Skin epidermis (tissue), 12 donors: ENCODE results near the gene RPS15.
"Not testable (repeated sequence)": the region's sequence is repeated elsewhere in the genome, so short reads cannot be mapped to it uniquely, and the experiment has no call there.

Source experiments
- H3K27ac ChIP-seq, 21 experiments: fragments of 200-600 bp; sonication (generic) in 11 of 21; one replicate each; pipeline ENCODE4 v1.5.0; 2020; ENCODE audit warnings: mild to moderate bottlenecking in 3 of 21, inconsistent platforms in 2 of 21, moderate library complexity in 2 of 21
- H3K4me3 ChIP-seq, 7 experiments: fragments of 200-600 bp; sonication (generic) in 2 of 7; one replicate each; pipeline ENCODE4 v1.5.0; 2020; ENCODE audit warnings: inconsistent platforms in 2 of 7, mild to moderate bottlenecking in 2 of 7, moderate library complexity in 1 of 7

Gene RPS15

DNA sequence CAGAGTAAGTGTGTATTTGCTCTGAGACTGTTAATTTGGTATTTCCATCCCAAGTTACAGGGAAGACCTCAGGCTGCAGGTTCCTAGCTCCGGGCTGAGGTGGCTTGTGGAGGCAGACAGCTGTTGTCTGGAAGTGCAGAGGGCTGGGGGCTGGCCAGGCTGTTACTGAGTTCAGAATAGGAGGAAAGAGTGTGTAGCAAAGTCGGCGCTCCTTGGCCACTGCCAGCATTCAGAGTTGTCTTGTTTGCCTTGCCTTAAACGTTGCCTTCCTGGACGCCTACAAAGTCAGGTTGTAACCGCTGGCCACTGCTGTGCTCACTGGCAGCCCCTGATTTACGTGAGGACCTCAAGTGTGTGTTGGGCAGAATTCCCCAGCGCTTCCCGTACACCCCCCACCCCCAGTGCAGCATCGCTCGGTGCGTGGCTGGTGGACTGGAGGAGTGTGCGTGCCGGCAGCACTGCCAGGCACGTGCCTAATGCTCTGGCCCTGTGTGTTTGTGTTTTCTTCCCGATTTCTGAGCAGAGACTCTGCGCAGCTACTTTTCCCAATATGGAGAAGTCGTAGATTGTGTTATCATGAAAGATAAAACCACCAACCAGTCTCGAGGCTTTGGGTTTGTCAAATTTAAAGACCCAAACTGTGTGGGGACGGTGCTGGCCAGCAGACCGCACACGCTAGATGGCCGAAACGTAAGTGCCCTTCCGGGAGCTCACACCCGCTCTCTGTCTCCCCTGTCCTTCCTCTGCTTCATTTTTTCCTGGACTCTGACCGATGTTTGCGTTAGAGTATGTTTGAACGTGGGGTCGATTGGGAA is 20.3 kb upstream of the RPS15 start:
- Histone ChIP-seq H3K4me3 (no peak overlapping the region), H3K27ac (peak overlapping the region in 4 of 21 experiments; percentile 9 to 75 (median 28))

DNA sequence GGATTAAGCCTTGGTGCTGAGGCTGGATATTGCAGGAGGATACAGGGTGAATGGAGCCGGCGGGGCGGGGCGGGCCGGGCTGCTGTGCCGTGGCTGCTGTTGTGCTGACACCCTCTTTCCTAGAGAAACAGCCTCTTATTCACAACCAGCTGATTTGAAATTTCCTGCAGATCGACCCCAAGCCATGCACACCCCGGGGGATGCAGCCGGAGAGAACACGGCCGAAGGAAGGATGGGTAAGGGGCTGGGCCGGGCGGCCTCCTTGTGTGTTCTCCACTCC is 19.8 kb upstream of the RPS15 start:
- H3K4me3 ChIP-seq: no peak overlapping the region
- no peak overlapping the region for H3K27ac ChIP-seq

DNA sequence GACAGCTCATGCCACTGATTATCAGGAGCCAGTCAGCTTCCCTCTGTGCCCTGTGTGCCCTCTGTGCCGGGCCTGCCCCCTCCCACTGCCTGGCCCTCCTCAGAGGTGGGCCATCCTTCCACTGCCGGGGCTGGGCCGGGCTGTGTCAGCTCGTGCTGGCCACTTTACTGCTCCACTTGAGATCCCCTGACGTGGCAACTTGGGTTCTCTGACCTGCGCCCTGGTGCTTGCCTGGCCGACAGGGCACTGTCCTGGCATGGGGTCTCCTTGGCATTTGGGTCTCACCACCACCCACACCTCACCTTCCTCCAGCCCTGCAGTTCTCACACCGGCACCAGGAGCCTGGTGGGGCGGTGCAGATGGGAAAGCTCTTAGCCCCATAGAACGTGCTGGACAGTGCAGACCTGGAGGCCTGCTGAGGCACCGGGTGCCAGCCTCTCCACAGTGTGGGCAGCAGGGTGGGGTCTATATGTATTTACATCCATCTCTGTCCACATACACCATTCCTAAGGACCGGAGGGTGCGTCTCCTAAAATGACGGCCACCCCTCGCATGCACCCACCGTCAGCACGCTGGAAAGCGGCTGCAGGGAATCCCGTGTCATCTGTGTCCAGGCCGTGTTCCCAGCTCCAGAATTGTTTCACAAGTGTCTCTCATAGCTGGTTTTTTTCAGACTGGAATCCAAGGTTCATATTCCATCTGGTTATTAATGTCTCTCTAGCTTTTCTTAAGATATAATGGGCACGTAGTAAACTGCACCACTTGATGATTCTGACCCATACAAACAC is 19.1 kb upstream of the RPS15 start:
- H3K27ac ChIP-seq: no peak overlapping the region
- H3K4me3 ChIP-seq: no peak overlapping the region

DNA sequence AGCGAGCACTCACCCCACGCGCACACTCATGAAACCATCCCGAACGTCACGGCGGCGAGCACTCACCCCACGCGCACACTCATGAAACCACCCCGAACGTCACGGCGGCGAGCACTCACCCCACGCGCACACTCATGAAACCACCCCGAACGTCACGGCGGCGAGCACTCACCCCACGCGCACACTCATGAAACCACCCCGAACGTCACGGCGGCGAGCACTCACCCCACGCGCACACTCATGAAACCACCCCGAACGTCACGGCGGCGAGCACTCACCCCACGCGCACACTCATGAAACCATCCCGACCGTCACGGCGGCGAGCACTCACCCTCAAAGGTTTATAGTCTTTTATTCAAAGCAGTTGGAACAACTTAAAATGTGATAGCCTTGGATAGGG is 18.1 kb upstream of the RPS15 start:
- H3K4me3 ChIP-seq, H3K27ac ChIP-seq: not testable (repeated sequence)

DNA sequence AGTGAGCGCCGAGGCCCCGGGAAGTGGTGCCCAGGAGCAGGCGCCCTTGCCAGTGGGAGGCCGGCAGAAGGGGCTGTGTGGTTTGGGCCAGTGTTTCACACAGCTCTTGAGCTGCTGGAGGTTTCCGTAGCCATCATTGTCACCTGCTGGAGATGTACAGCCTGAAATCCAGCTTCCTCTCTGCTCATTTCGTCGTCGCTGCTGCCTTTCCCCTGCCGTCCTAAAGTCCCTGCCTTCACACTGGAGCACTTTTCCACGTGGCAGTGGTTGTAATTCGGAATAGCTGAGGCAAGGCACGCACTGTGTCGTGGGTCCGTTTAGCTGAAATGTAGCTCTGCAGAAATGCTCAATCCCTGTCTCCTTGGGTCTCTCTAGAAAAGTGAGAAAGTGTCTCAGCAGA is 17.6 kb upstream of the RPS15 start:
- no peak overlapping the region for H3K27ac ChIP-seq

DNA sequence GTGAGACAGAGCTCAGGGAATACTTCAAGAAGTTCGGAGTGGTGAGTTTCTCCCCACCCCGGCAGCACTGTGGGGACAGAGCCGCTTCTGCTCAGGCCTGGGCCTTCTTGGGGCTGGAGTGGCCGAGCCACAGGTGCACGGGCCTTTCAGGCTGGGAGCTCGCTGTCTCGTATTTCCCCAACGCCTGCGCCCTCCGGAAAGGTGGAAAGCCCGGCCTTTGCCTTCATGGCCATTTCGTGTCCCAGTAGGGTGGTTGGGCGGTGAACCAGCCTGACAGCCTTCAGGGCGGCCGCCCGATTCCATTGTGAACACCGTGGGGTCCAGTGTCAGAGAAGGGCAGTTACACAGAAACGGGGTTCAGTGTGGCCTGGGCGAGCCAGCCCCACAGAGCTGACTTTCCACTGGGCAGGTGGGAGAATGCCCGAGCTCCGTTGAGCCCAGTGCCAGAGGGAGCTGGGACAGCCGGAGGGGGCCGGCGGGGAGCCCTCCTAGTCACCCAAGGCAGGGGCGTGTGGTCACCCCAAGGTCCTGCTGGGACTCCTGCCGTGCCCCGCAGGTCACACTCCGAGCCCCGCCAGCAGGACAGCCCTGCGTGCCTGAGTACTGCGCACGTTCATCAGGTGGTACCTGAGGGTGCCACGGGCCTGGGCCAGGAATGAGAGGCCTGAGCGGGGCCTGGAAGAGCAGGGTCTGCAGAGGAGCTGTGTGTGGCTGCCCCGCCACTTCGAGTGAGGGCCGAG is 16.8 kb upstream of the RPS15 start:
- Histone ChIP-seq H3K4me3 (no peak overlapping the region), H3K27ac (no peak overlapping the region)

More for the DNA sequence above, 17.6 kb upstream of the RPS15 start:
- no peak overlapping the region for H3K4me3 ChIP-seq

DNA sequence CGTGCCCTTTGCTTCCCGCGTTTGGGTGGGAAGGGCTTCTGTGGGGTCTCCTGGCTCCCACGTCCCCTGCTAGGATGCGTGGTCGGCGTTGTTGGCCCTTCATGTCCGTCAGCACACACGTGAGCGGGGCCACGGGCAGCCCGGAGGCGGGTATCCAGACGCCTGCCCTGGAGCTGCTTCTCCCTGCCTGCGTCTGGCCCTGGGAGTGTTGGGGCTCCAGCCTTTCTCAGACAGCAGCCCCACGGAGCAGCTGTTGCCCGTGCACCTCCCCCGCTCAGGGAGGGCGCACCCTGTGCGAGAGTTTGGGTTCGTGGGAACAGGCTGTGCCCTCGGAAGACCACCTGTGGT is 16.3 kb upstream of the RPS15 start:
- H3K27ac ChIP-seq: no peak overlapping the region
- H3K4me3 ChIP-seq: no peak overlapping the region

DNA sequence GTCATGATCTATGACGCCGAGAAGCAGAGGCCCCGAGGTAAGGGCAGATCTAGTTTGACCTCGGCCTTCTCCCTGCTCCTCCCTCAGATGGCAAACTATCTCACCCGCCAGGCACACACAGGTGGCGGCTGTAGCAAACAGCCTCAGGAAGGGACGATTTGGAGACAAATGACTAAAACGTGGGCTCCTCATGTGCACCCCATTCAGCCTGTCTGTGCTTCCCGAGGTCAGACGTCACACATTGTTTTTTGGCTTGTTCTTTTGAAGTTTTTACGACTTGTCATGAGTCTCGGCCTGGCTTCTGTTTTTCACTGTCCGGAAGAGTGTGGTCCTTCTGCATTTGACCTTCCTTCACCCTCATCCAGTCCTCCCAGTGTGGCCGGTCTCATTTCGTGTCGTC is 15.8 kb upstream of the RPS15 start:
- H3K4me3 ChIP-seq: no peak overlapping the region
- H3K27ac ChIP-seq: no peak overlapping the region

DNA sequence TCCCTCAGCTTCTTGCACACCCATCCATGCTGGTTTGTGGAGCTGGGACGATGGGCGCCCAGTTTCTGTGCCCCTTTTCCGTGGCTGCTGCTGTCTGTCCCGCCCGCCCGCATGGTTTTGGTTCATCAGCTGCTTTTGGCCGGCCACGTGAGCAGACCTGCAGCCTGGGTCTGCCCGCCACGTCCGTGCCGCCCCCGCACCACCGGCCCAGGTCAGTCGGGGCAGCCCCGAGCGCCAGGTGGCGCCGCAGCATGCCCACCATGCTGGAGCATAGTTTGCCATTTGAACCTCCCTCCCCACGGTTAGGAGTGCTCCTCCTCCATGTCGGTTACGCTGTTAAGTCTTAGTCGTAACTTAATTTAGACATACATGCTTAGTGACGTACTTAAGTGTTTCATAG is 15.3 kb upstream of the RPS15 start:
- Histone ChIP-seq H3K27ac (no peak overlapping the region), H3K4me3 (no peak overlapping the region)

DNA sequence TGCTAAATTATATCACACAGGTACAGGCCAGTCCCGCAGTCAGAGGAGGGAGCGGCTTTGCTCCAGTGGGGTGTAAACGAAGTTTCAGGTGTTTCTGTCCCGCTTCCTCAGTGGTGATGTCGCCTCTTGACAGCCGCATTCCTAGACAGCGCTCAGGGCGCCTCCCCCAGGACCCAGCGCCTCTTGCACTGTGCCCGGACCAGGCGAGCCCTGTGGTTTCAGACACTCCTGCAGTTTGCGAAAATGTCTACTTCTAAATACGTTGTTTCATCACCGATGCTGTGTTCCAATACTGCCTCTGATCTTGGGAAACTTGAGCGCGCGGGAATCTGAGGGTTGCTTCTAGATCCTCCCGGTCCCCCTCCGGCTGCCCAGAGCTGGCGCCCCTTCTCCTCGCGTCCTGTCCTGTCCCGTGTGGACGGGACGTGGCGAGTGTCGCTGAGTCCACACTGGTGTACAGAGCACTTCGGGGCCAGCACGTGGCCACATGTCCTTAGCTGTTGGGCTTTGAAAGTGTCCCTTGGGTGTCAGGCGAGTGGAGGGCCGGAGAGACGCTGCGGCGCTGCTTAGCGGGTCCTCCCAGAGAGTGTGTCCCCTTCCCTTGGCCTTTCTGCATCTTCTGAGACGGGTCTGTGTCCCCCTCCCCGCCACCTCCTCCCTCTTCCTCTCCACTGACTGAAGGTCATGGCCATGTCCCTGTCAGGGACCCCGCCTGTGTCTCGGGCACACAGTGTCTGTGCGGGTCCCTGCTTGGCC is 14.6 kb upstream of the RPS15 start:
- no peak overlapping the region for H3K4me3 ChIP-seq
- peak overlapping the region in 1 of 21 experiments; percentile 24 for H3K27ac ChIP-seq

DNA sequence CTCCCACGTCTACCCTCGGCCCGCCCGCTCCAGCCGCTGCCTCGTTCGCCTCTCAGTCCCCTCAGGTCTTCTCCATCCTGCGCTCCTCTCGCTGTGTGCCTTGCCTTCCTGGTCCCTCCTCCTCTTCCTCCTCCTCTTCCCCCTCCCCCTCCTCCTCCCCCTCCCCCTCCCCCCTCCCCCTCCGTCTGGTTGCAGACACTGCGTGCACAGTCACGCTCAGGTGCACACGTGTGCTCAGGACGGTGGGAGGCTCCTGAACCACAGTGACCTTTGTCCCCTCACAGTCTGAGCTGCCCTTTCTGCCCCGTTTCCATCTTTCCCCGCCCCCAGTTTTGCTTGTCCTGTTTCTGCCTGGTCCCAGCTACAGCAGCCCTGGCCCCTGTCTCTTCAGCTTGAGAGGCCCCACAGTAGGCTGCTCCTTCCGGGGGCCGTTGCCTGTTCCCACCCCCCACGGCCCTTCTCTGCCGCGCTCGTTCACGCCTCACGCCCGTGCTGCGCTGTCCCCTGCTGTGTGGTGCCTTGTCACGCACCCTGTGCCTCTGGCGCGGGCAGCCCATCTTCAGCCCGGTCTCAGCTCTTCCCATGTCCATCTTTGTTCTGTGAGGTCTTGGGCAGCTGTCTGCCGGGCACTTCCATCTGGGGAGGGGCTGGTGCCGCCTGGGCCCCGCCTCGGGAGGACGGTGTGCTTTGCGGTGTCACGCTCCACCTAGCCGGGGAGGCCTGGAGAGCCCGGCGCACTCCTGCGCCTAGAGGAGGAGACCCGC is 13.8 kb upstream of the RPS15 start:
- H3K27ac ChIP-seq: peak overlapping the region in 11 of 21 experiments; percentile 9 to 75 (median 45)
- no peak overlapping the region for H3K4me3 ChIP-seq

DNA sequence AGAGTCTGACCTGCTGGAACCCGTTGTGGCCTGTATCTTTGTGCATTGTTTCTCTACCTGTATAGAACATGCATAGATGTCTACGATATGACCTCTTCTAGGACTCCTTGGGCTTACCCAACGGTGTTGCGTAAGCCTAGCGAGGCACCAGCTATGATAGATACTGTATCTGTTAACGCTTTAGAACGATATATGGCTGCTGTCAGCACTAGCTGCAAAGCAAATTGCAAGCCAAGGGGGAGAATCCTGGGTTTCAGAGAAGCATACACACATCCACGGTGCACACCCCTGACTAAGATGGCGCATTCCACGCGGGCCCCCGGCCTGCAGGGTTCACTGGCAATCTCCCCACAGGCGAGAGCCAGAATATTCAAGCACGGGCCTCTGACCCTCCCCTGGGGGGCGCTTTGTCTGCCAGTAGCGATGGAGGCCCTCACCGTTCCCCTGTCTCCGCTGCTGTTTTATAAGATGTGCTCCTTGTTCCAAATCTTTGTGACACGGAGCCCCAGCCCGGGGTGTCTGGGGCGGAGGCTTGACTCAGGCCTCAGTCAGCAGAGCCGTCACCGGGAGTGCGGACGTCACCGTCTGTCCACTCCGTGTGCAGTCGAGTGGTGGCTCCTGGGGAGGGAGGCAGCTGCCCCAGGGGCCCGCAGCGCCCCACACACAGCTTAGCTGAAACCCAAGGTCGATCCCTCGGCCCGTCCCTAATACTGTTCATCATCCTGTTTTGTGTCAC is 12.9 kb upstream of the RPS15 start:
- Histone ChIP-seq H3K4me3 (no peak overlapping the region), H3K27ac (peak overlapping the region in 9 of 21 experiments; percentile 11 to 63 (median 45))

DNA sequence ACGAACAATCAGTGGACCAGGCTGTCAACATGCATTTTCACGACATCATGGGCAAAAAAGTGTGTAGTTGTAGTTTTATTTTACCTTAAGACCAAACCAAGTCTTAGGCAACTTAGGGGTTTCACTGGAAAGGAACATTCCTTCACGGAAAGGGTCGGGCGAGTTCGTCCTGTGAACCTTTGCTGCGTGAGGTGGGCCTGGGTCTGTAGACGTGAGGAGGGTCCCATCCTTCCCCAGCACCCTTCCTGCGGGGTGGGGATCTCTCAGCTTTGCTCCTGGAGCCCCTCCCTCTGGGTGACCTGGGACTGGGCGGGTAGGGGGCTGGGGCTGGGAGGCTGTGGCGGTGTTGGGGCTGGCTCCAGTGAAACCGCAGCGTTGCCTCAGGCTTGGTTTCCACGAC is 12.3 kb upstream of the RPS15 start:
- H3K27ac ChIP-seq: peak overlapping the region in 4 of 21 experiments; percentile 11 to 60 (median 50)
- H3K4me3 ChIP-seq: no peak overlapping the region

DNA sequence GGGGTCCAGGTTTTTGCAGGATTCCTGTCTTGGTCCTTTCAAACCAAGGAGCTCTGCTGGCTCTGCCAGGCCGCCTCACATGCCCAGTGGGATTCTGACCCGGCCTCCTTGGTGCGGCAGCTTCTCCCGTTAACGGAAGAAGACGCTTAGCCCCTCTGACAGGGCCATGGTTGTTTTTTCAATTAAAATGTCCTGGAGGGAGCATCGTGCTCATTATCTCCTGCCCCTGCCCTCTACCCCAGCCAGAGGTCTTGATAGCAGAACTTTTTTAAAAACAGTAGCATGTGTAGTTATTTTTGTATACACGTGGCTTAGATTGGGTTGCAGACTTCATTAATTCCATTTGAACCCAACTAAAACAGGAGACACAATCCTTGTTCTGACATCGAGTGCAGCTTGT is 11.5 kb upstream of the RPS15 start:
- H3K4me3 ChIP-seq: no peak overlapping the region
- no peak overlapping the region for H3K27ac ChIP-seq

DNA sequence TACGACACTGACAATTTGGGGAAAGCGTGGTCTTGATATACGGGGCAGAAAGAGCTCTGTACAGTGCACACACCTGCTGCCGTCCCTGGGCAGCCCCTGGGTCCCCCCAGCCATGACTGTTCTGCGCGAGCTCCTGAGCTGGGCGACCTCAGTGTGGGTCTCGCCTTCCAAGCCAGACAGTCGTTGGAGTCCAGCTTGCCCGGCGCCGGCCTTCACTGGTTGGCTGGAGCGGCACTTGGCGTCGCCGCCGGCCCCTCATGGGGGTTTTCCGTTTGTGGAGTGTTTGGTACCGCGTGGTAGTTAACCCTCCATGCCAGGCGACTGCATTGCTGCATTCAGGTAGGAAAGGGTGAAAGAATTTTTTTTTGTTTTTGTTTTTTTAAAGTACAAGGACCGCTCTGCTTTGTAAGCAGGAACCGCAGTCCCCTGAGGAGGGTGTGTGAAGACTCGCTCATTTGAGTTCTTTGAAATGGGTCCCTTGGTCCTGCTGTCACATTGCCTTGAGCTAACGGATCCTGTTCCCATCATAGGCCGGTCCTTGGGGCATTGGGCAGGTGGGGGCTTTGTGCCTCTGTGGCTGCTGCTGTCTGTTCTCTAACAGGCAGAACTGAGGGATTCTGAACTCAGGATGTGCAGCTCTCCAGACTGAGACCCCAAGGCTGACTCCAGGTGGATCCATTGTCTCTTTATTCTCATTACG is 10.8 kb upstream of the RPS15 start:
- no peak overlapping the region for H3K4me3 ChIP-seq
- H3K27ac ChIP-seq: no peak overlapping the region

DNA sequence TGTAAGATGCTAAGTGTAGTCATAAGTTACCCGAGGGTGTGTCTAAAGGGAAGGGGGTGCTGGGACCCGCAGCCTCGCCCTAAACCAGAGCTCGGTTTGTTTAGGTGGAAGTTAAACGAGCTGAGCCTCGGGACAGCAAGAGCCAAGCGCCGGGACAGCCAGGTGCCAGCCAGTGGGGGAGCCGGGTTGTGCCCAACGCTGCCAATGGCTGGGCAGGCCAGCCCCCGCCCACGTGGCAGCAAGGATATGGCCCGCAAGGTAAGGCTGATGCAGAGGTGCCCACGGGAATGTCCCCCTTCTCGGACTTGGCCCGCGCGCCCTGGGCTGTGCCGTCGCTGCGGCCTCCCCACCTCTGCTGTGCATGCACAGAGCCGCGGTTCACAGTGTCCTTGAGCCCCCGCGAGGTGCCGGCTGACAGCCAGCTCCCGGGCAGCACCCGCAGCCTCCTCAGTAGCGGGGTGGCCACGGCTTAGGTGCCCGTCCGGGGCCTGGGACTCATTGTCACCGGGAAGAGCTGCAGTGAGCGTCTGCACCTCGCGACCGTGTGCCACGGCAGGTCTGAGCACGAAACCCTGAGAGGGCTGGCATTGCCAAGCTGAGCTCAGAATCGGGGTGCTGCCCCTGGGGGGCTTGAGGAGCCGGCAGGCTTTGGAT is 9.3 kb upstream of the RPS15 start:
- Histone ChIP-seq H3K4me3 (no peak overlapping the region), H3K27ac (no peak overlapping the region)

DNA sequence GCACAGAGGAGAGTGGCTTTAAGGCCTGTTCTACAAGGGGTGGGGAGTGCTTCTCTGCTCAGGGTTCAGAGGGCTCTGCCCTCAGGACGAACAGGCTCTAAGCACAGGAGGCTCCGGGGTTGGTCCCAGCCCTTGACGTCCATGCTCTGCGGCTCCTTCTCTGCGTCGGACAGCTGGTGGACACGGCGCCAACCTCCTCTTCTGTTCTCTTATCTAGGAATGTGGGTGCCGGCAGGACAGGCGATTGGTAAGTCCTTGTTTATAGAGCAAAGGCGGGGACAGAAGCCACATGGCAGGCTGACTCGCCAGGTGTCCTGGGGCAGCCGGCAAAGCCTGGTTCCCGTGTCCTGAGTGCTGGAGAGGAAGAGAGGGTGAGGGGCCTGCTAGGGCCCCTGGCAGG is 8.4 kb upstream of the RPS15 start:
- H3K4me3 ChIP-seq: no peak overlapping the region
- H3K27ac ChIP-seq: no peak overlapping the region

DNA sequence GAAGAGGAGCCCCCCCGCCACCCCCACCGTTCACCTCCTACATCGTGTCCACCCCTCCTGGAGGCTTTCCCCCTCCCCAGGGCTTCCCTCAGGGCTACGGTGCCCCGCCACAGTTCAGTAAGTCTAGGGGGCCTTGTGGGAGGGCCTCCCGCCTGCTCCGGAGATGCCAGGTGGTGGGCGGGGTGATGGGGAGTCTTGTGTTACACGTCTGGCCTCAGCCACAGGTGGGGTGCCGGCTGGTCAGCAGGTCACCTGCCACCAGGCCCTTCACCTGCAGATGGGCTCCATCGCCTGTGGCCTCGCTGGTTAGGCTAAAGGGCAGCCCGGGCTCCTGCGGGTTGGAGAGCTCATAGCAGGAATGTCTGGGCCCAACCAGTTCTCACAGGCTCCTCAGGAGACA is 8.0 kb upstream of the RPS15 start:
- Histone ChIP-seq H3K27ac (no peak overlapping the region), H3K4me3 (no peak overlapping the region)
